ENCODE results near the gene SWAP70.

SWAP70 gene

DNA sequence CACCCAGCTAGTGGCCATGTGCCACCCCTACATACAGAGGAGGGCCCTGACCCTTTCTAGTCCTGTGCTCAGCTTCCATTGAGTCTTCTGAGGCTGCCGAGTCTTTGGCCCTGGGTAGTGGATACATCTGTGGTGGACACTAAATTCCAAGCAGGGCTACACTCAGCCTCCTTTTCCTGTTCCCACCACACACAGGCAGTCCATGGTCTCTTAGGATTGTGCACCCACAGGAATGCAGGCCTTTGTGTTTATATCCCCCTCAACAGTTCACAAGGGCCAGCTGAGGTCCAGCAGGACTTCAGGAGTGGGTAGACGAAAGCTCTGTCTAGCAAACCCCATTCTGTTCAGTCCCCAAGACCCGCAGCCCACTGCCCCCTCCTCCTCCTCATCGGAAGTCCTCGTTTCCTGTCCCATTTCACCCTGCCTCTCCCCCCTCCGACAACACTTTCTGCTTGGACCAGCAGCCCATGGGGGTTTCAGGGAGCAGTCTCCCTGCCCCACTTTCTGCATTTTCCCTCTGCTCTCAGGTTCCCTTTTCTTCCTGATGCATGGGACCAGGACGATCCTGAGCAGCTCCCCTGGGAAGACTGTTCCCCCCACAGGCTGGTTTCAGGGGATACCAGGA is 91.8 kb downstream of the SWAP70 start:
- no peak for DNase-seq

DNA sequence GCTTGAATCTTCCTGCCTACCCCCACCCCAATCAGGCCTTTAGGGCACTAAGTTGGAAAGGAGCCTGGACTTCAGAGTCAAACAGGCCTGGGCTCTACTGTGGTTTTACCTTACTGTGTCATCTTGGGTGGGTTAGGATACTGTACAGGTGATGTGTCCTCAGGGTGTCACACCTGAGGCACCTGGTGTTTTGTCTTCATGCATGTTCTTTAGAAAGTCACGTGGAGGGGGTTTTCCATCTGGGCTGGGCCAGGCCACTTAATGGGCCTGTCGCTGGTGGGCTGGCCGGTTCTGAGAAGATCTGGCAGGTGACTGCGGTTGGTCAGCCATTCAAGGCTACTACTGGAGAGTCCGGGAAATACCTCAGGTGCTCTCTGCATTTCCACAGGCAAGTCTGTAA is 92.6 kb downstream of the SWAP70 start:
- no peak for DNase-seq

DNA sequence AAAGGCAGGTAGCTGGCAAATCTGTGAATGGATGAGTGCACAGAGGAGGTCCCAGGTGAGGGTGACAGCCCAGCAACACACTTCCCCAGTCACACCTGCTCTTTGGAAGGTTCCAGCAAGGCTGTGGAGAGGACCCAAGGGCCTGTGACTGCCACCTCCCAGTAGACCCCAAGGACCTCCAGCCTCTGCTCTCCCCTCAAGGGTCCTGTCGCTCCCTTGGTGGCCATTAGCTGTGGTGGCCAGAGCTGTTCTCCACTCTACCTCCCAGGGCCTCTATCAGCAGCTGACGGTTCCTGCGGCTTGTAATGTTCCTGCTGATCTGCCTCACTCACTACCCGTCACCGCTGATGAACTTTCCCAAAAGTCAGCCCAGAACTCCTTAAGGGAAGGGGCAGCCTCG is 93.0 kb downstream of the SWAP70 start:
- no peak for DNase-seq

DNA sequence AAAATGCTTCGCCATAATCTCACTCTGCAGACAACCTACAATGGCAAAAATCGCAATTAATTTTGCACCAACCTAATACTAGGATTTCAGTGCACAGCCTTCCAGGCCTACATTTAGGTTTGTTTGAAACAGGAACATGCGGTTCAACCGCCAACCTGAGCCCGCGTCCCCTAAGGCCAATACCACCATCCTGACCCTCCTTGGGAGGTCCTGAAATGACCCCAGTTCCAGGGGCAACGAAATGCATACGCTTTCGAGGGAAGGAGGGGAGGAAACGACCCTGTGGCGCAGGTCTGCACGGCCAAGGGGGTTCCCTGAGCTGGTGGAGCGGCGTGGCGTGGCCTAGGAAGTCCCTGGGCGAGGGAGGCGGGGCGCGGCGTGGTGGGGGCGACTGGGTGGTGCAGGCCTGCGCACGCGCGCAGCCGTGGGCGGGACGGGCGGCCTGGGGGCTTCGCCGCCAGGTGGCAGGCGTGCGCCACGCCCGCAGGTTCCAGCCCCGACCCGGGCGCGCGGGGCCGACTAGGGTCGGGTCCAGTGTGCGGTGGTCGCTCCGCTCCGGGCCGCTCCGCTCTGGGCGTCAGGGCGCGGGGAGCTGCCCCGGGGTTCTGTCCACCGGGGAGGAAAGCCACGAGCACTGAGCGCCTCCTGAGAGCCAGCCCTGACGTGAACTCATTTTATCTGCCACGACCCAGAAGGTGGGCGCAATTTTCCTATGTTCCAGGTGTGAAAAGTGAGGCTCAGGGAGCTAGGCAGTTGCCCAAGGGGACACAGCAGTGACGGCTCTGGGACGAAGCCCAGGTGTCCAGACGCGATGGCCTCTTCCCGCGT is 94.1 kb downstream of the SWAP70 start:
- DNase-seq, result peak; percentile 96

DNA sequence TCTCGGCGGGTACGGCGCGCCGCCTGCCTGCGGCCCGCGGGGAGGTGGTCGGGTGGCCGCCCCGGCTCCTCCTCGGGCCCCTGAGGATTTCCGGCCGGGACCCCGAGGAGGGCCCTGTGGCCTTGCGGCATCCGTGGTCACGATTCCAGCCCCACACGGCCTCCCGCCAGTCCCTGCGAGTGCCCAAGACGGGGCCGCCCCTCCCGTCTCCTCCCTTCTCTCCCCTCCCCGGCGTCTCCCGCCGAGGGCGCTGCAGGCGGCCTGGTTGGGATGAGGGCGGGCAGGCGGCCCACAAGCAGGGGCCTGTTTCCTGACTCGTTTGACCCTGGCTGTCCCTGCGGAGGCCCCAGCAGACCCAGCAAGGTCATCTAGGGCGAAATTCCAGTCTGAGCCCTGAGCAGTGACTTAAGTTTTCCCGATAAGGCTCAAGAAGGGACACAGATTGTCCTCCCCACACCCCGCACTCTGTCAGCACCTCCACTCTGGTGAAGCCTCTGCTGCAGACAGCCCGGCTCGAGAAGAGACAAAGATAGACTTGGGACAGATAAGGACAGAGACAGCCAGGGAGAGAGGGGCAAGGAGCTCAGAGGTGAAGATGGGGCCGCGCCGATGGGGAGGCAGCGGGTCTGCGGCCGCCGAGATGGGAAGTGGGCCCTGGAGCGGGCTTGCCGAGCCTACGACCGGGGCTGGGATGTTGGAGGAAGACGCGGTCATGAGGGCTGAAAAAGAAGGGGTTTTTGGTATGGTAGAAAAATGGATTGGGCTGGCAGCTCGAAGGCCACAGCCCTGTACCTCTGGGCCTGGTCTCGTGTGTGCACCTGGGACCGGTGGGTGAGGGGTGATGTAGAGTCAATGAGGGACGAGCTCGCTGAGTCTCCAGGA is 95.0 kb downstream of the SWAP70 start:
- DNase-seq, result peak; percentile 63

DNA sequence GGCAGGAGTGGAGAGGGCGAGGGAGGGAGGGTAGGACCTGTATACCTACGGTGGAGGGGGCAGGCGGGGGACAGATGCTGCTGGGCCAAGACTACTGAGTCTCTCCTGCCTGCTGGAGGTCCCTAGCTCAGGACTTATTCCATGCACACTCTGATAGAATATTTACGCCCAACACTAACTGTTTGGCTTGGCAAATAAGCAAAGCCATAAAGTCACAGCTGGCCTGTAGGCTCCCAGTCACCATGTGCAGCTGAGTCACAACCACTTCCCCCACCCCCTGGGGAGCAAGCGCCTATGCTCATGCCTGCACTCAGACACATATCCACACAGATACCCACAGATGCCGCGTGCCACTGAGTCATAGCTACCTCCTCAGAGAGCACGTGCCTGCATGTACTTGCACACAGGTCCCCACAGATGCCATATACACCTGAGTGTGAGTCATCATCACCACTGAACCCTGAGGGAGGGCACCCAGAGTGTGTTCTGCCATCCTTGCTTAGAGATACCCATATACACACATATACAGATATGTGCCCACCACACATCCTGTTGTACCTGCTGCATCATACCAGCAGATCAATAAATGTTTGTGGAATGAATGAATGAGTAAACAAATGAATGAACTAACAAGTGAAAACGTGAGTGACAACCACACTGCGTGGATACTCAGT is 95.8 kb downstream of the SWAP70 start:
- DNase-seq, result peak; percentile 88

DNA sequence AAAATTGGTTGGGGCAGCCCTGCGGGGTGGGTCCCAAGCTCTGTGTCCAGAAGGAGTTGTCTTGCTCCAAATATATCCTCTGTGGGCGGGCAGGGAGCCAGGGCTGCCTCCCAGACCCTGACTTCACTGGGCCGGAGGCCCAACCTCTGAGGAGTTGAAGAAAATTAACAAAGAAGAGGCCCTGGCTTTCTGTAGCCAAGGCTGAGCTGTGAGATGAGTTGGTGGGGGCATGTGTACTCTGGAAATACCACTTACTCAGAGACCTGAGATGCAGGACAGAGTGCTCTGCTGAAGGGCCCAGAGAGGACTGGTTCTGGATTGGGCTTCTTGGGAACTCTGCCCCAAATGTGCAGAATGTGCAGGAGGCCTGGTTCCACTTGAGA is 96.3 kb downstream of the SWAP70 start:
- no peak for DNase-seq

DNA sequence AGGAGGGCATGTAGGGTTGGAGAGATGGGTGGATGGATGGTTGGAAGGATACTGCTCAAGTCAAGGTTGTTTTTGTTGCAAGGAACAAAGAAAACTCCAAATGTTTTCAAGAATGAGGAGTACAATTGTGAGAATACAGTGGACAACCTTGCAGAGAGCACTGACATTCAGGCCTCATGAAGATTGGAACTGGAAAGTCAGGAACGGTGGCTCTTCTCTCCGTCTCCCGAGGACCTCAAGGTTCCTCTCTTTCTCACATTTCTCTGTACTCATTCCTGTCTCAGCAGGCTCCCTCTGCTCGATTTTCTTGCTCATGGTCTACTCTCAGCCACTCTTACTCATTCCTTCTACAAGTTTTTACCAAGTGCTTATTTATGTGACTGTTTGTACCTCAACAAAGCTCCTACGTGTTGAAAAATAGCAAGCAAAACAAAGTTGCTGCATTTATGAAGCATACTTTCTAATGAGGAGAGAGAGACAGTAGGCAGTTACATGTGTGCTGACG is 97.6 kb downstream of the SWAP70 start:
- no peak for DNase-seq

DNA sequence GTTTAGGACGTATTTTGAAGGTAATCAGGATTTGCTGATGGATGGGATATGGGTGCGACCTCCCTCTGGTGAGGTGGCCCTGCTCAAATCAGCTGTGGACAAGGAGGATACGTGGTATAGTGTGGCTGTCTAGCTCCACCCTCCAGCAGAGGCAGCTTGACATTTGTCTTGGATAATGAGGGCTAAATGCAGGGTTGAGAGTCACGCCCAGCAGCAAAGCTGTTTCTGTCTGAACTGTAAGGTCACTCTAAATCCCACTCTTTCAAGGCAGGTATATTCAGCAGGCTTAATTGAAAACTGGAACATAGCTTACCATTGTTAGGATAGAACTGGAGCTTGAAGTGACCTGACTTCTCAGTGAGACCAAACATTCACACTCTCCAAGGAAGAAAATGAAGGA is 98.7 kb downstream of the SWAP70 start:
- DNase-seq, result no peak

DNA sequence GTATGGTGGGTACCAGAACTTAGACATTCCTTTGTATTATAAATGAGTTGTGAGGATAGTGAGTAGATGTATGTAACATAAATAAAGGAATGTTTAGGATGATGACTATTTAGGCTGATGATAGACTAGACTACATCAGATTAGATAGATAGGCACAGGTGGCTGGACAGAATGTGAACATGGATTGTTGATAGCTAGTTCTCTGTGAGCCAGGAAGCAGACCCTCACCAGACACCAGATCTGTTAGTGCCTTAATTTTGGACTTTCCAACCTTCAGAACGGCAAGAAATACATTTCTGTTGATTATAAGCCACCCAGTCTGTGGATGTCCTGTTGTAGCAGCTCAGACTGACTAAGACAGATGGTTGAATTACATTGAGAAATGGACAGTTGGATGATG is 99.4 kb downstream of the SWAP70 start:
- no peak for DNase-seq

DNA sequence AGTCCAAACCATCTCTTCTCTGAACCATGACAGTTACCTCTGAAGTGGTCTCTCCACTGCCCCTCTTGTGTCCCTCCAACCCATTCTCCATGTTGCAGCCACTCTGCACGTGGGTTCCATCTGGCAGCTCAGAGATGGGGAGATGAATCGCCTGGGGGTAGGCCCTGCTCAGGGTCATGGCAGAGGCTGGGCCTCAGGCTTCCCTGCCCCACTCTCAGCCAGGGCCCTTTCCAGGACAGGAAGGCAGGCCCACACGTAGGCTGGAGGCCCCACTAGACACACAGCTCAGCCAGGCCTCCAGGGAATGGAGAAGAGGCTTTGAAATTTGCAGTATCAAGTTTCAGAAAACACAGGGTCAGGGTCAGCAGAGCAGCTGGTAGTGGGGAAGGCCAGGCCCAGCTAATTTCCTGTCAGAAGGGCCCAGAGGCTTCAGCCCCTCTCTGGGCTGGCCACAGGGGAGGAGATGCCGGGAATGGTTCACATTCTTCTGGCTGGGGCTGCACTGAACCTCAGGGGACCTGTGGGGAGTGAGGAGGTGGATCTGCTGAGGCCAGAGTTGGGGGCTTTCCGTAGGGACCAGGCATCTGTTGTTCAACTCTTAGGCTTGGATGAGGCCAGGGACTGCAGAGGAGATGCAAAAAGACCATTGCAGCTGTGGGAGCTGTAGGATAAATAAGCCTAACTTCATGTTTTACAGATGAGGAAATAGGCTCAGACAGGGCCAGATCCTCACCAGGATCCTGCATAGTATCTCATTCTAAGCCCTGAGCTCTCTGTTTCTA is 101.6 kb downstream of the SWAP70 start:
- no peak for DNase-seq

DNA sequence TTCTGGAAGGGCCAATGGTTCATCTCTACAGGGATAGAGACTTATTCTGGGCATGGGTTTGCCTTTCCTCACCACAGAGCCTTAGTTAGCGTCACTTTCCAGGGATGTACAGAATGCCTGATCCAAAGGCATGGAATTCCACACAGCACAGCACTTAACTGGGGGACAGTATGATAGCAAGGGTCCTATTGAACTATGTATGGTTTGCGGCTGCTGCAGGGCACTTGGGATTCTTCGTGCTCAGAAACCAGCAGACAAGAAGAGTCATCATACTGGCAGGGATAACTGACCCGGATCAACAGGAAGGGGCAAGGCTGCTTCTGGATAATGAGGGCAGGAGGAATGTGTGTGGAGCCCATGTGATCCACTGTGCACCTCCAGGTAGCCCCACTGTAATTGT is 105.7 kb downstream of the SWAP70 start:
- no peak for DNase-seq

DNA sequence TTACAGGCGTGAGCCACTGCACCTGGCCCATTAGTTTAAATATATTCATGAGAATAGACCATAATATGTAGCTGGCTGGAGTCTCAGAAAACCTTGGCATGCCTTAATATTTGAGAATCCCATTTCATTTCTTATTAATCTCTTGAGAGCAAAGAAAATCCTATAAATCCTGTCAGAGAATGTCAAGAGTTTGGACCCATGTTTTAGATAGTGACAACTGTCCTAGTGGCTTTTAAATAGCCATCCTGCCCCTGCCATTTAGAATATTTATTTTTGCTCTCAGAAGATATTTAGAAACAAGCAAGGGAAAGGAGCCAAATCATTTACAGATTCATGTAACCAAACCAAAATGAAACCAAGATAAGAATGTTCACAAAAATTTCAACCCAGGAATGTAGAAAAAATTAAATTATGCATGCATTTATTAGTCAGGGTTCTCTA is 107.2 kb downstream of the SWAP70 start:
- no peak for DNase-seq

DNA sequence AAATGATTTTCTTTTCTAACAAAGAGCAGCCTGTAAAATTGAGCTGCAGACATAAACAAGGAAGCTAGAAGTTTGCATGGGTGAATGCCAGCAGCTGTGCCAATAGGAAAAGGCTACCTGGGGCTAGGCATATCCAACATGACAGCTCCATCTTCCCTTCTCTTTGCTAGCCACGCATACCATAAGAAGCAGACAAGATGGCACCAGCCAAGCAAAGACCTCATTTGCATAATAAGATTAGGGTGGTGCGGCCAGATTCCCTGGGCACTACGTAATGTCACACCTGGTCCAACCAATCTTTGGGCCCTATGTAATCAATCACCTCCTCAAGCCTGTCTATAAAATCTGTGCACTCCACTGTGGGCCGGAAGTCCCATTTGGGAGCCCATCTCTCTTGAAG is 108.3 kb downstream of the SWAP70 start:
- DNase-seq, result no peak

DNA sequence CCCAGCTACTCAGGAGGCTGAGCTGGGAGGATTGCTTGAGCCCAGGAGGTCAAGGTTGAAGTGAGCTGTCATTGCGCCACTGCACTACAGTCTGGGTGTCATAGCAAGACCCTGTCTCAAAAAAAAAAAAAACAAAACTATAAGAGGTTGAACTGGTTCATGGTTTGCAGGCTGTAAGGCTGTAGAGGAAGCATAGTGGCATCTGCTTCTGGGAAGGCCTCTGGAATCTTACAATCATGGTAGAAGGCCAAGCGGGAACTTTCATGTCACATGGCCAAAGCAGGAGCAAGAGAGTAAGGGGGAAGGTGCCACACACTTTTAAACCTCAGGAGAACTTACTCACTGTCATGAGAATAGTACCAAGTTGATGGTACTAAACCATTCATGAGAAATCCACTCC is 109.6 kb downstream of the SWAP70 start:
- no peak for DNase-seq

DNA sequence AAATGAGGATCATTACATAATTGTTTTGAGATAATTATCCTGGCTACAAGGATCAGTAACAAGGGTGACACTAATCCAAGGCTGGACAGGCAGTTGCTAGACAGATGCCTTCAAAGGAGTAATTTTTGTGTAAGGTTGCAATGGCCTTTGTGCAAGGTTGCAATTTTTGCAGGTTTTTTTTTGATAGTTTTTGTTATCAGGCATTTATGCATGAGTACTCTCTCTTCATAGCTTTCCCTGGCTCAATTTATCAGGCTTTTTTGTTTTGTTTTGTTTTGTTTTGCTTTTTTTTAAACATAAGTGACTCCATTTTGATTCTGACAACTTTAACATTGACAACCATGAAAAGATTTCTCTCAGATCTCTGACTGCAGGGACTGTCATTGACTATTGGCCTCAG is 110.2 kb downstream of the SWAP70 start:
- DNase-seq, result no peak

DNA sequence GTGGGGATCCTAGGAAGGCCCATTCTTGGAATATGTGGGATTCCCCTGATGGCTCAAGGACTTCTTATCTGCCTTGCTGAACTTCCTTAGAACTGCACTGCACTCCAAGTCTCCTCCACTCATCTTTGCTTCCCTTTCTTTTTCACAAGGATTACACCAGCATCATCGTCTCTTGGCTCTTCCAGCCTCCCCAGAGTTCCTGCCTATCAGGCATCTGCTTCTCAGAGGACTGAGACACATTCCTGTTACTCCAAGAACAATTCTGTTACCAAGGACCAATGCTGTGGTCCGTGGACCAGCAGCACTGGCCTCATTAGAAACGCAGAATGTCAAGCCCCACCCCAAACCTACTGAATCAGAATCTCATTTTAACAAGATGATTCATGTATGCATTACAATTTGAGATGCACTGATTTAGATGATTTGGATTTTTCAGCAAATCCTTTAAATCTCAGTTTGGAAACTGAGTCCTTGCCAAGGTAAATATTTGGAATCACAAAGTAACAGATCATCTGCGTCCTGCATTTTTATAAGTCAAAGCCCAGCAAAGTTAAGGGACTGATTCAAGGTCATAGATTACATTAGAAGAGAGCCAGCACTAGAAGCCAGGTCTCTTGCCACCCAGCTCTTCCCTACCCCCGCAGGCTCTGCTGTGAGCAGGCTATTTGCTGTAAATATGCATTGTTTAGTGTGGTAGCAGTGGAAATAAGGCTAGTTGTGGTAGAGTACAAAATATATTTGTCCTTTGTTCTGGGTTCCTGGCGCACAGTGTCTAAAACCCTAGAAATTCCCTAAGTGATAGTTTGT is 110.9 kb downstream of the SWAP70 start:
- DNase-seq, result no peak

DNA sequence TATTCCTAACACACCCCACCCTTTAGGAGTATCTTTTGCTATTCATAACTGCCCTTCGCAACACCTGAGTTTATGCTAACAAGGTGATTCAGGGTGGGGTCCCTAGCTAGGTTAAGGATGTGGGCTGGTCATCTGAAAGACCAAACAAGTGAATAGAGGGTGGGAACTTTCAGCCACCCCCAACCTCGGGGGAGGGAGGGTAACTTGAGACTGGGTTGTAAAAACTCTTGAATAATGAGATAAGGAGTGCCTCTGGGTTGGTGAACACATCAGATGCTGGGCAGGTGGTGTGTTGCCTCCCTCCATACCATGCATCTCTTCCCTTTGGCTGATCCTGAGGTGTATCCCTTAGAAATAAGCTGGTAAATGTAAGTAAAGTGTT is 111.5 kb downstream of the SWAP70 start:
- DNase-seq, result no peak

DNA sequence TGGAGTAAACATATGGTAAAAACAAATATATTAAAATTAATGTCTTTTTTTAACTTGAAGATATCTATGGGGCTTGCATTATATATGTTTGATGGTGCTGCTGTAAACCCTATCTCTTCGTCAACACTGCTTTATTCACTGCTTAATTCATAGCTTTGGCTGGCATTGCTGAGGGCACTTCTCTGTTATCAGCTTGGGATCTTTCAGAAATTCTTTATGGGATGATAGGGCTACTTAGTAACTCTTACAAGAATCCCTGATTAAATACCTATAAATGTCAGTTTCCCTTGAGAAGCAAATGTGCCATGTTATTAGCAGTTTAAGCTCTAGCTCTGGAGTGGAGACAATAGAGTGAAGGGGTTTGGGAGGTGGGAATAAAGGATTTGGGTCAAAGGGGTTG is 112.3 kb downstream of the SWAP70 start:
- DNase-seq, result no peak

DNA sequence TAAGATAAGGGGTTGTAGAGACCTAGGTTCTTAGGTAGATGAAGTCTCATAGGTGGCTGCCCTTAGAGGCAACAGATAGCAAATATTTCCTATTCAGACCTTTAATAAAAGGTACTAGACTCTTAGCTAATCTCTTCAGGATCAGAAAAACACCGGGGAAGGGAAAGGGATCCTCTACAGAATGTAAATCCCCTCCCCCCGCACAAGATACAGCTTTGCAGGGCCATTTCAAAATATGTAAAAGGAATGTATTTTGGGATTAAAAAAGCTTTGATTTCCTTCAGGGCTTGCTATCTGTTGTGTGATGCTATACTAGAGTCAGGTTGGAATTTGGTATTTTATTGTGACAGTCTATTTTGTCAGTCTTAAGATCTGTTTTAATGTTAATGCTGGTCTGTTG is 113.2 kb downstream of the SWAP70 start:
- no peak for DNase-seq

DNA sequence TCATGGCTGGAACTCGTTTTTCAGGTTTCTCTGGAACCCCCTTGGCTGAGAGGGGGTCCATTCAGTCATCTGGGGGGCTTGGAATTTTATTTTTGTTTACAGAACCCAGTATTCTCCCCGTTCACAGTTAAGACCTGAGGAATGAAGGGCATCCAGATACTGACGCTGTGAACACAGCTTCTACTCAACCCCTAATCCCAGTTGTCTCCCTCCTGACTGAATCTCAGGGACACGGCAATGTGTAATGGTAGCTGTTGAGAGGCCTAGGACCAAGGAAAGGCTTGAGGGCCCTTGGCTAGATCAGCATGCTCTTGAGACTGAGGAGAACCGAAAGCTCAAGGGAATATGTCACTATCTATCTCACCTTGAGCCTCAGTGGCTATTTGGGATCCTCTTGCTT is 113.6 kb downstream of the SWAP70 start:
- DNase-seq, result no peak

Data from CD4-positive, alpha-beta T cell treated with Interleukin-17A for 4 hours (primary cell).